HG03280 (cell line): ENCODE results near the gene CYGB.
"Not testable (repeated sequence)": the region's sequence is repeated elsewhere in the genome, so short reads cannot be mapped to it uniquely, and the experiment has no call there.

Experiments
- ATAC-seq: cut with Tn5 transposase; IDR thresholded peaks from one replicate; pipeline ENCODE4 v1.9.1; 2021; ENCODE audit warnings: mild to moderate bottlenecking, moderate library complexity; ENCODE audit not compliant: unreplicated experiment

The CYGB gene

GRCh38 chr17:76538941-76539570 is 1.5 kb upstream of the CYGB start:
- no peak for ATAC-seq

- ATAC-seq = no peak
Observed at GRCh38 chr17:76538281-76538931, 897 bp upstream of the CYGB start.

- no peak for ATAC-seq
Observed at GRCh38 chr17:76537288-76537577, 276 bp downstream of the CYGB start.

GRCh38 chr17:76536511-76537287 is 810 bp downstream of the CYGB start:
- no peak for ATAC-seq

GRCh38 chr17:76535788-76536510 is 1.6 kb downstream of the CYGB start:
- ATAC-seq = no peak

GRCh38 chr17:76534831-76535732 is 2.4 kb downstream of the CYGB start:
- ATAC-seq = no peak

GRCh38 chr17:76533640-76534359 is 3.7 kb downstream of the CYGB start:
- ATAC-seq = not testable (repeated sequence)

- ATAC-seq = no peak
Observed at GRCh38 chr17:76532072-76532651, 5.3 kb downstream of the CYGB start.

- no peak for ATAC-seq
Observed at GRCh38 chr17:76531486-76532038, 5.9 kb downstream of the CYGB start.

- ATAC-seq = no peak
Observed at GRCh38 chr17:76530811-76531485, 6.6 kb downstream of the CYGB start.

GRCh38 chr17:76530095-76530723 is 7.3 kb downstream of the CYGB start:
- ATAC-seq = no peak

- ATAC-seq = no peak
Observed at GRCh38 chr17:76529224-76530094, 8.1 kb downstream of the CYGB start.

GRCh38 chr17:76528528-76529223 is 8.8 kb downstream of the CYGB start:
- no peak for ATAC-seq

- peak; percentile 34 for ATAC-seq
Observed at GRCh38 chr17:76528156-76528527, 9.4 kb downstream of the CYGB start.

GRCh38 chr17:76527430-76528111 is 9.9 kb downstream of the CYGB start:
- peak; percentile 43 for ATAC-seq

- ATAC-seq = not testable (repeated sequence)
Observed at GRCh38 chr17:76527016-76527415, 10.5 kb downstream of the CYGB start.
